ENCODE measurements around the gene OBP2B.
"Not testable (repeated sequence)": the region's sequence is repeated elsewhere in the genome, so short reads cannot be mapped to it uniquely, and the experiment has no call there.

OBP2B gene

DNA sequence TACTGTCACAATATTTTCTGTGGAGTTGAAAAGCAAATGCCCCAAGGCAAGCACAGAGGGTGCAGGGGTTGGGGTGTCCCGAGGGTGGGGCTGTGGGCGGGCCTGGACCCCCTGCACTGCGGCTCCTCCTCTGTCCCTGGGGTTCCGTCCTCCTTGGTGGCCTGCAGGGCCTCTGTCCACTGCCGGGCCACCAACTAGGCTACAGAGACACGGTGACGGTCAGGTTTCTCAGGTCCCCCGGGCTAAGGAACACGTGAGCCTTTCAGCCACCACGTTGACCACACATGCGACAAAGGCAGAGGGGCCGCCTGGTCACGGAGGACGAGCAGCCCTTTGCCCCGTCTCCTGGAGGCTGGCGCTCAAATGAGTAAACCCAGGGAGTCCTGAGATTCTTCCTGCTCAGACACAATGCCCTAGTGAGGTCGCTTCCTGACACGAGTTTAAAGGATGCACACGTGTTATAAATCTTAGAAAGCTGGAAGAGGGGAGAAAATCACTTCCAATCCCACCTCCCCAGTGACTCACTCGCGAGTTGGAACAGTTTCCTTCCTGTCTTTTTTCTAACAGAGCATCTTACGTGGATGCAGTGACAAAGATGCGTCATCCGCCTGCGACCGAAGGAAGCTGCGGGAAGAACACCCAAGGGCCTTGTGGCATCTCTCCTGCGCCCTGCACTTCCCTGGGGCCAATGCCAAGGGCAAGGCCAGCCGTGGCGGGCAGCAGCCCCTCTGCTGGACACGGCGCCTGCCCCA is 24.8 kb upstream of the OBP2B start:
- no peak for DNase-seq
- no peaks in the 10 kb centered on the region for H3K27me3 ChIP-seq (replicated peaks in 2 of 5; ENCODE audit: control insufficient read depth in 4 of 5, insufficient read depth in 5 of 5, low read length in 4 of 5)
- CTCF ChIA-PET = interaction anchor here (0.9 kb wide), 1 partner anchor 13 kb away, joined by 3 read pairs; no protein-coding TSS in a partner anchor
- WGBS (ENCODE audit: insufficient coverage) = 90% methylated on average over 20 of the region's 32 CpGs
- no peak overlapping the region for H3K4me3 ChIP-seq (ENCODE audit: control insufficient read depth in 1 of 7, extremely low read depth in 1 of 7, insufficient read depth in 4 of 7, low read depth in 2 of 7, low read length in 6 of 7)
- H3K9me3 ChIP-seq (ENCODE audit: control extremely low read depth in 1 of 5, control insufficient read depth in 4 of 5, insufficient read depth in 2 of 5, low read depth in 1 of 5, low read length in 4 of 5) = no peaks in the 10 kb centered on the region
- H3K27ac ChIP-seq (ENCODE audit: insufficient read depth in 1 of 2, low read depth in 1 of 2, low read length in 2 of 2, poor library complexity in 1 of 2, severe bottlenecking in 2 of 2) = no peak overlapping the region
- POLR2A ChIA-PET = no interaction called here
- peaks cover 0 to 14% (median 8%) of the 10 kb centered on the region in 4 experiments for H3K4me1 ChIP-seq (ENCODE audit: control extremely low read depth in 1 of 4, control insufficient read depth in 4 of 4, insufficient read depth in 4 of 4, low read length in 3 of 4)
- H3K36me3 ChIP-seq (ENCODE audit: control insufficient read depth in 4 of 4, insufficient read depth in 4 of 4, low read length in 3 of 4) = no peaks in the 10 kb centered on the region

DNA sequence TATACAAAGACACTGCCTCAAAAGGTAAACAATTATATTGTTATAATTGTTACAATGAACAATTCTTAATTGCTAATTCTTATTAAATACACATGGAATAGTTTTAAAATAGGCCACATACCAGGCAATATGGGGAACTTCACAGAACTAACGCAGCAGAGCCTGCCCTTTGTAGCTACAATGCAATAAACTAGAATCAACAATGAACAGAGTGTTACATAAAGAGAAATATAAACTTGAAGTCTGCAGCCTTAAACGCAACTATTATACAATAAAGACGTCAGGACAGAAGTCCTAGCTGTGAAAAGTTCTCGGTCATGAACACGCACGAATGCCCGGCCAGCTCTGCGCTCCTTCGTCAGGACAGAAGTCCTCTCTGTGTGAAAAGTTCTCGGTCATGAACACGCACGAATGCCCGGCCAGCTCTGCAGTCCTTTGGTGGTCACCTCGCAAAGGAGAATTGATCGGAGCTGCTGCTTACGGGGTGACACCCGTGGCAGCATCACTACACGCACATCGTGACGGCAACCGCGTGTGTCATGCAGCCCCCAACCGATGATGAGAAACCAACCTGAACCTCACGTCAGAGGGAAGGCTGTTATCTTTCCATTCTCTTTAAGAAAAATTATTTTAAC is 23.0 kb upstream of the OBP2B start:
- WGBS (ENCODE audit: insufficient coverage) = 97% methylated on average over 22 of the region's 24 CpGs
- H3K27me3 ChIP-seq (replicated peaks in 2 of 5; ENCODE audit: control insufficient read depth in 4 of 5, insufficient read depth in 5 of 5, low read length in 4 of 5); POLR2A ChIA-PET; H3K36me3 ChIP-seq (ENCODE audit: control insufficient read depth in 4 of 4, insufficient read depth in 4 of 4, low read length in 3 of 4); DNase-seq; H3K27ac ChIP-seq (ENCODE audit: insufficient read depth in 1 of 2, low read depth in 1 of 2, low read length in 2 of 2, poor library complexity in 1 of 2, severe bottlenecking in 2 of 2); H3K4me3 ChIP-seq (ENCODE audit: control insufficient read depth in 1 of 7, extremely low read depth in 1 of 7, insufficient read depth in 4 of 7, low read depth in 2 of 7, low read length in 6 of 7); H3K4me1 ChIP-seq (ENCODE audit: control extremely low read depth in 1 of 4, control insufficient read depth in 4 of 4, insufficient read depth in 4 of 4, low read length in 3 of 4); H3K9me3 ChIP-seq (ENCODE audit: control extremely low read depth in 1 of 5, control insufficient read depth in 4 of 5, insufficient read depth in 2 of 5, low read depth in 1 of 5, low read length in 4 of 5): not testable (repeated sequence)
- CTCF ChIA-PET = interaction anchor here (0.8 kb wide), 1 partner anchor 1357 kb away, joined by 3 read pairs; no protein-coding TSS in a partner anchor

DNA sequence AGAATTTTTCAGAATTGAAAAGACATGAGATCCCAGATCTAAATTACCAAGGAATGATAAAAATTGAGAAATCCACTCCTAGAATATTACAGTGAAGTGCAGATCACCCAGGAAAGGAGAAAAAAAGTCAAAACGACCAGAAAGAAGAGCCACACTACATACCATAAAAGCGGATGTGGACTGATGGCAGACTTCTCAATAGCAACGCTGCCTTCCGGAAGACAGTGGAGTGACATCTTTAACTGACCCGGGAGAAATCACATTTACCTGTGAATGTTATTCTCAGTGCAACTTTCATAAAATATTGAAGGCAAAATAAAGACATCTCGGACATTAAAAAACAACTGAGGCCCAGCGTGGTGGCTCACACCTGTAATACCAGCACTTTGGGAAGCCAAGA is 21.5 kb upstream of the OBP2B start:
- DNase-seq; H3K4me3 ChIP-seq (ENCODE audit: control insufficient read depth in 1 of 7, extremely low read depth in 1 of 7, insufficient read depth in 4 of 7, low read depth in 2 of 7, low read length in 6 of 7); H3K36me3 ChIP-seq (ENCODE audit: control insufficient read depth in 4 of 4, insufficient read depth in 4 of 4, low read length in 3 of 4); H3K27me3 ChIP-seq (replicated peaks in 2 of 5; ENCODE audit: control insufficient read depth in 4 of 5, insufficient read depth in 5 of 5, low read length in 4 of 5); H3K9me3 ChIP-seq (ENCODE audit: control extremely low read depth in 1 of 5, control insufficient read depth in 4 of 5, insufficient read depth in 2 of 5, low read depth in 1 of 5, low read length in 4 of 5); H3K27ac ChIP-seq (ENCODE audit: insufficient read depth in 1 of 2, low read depth in 1 of 2, low read length in 2 of 2, poor library complexity in 1 of 2, severe bottlenecking in 2 of 2); CTCF ChIA-PET; POLR2A ChIA-PET; H3K4me1 ChIP-seq (ENCODE audit: control extremely low read depth in 1 of 4, control insufficient read depth in 4 of 4, insufficient read depth in 4 of 4, low read length in 3 of 4): not testable (repeated sequence)
- WGBS (ENCODE audit: insufficient coverage) = 95% methylated on average over 4 of the region's 7 CpGs

DNA sequence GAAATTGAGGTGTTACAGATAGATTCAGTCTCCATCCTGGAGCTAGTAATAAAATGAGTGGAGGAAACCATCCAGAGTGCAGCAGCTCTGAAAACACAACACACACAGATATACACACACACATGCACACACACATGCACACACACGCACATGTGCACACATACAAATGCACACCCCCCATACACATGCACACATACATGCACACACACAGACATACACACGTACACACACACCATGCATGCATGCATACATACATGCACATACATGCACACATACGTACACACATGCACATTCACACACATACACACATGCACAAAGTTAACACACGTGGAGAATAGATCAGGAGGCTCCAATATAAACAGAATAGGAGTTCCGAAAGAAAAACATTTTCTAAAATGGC is 21.0 kb upstream of the OBP2B start:
- ChIA-PET CTCF (no interaction called here), POLR2A (interaction anchor here (0.6 to 0.7 kb wide), 2 partner anchors 42 to 419 kb away, joined by 3 read pairs; no protein-coding TSS in a partner anchor)
- 100% methylated on average over 3 of the region's 5 CpGs for WGBS (ENCODE audit: insufficient coverage)

DNA sequence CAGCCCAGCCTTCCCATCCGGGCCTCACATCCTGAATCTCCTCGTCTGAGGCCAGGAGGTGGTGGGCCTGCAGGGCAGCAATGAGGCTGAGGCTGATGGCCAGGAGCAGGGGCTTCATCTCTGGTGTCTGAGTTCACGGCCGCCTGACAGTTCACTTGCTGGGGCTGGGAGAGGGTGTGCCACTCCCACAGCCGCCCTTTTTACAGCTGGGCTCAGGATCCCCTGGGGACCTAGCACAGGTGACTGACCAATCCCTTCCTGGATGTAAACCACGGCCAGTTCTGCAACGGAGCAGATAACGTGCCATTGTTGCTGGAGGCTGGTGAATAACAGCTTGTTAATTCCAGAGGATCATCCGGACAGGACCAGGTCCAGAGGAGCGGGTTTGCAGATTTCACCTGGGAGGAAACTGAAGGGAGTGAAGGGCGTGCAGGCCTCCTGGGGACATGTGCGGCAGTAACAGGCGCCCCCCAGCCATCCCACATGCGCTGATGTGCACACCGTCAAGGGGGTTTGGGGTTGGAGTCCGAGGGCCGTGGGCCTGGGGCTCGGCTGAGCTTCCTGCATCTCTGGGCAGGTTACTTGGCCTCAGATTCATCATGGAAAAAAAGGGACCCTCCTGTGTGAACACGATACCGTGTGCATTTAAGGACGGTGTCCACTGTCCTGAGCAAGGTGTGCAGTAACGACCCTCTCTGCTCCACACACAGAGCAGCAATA is 19.6 kb upstream of the OBP2B start:
- H3K27ac ChIP-seq (ENCODE audit: insufficient read depth in 1 of 2, low read depth in 1 of 2, low read length in 2 of 2, poor library complexity in 1 of 2, severe bottlenecking in 2 of 2); DNase-seq; H3K4me1 ChIP-seq (ENCODE audit: control extremely low read depth in 1 of 4, control insufficient read depth in 4 of 4, insufficient read depth in 4 of 4, low read length in 3 of 4); H3K36me3 ChIP-seq (ENCODE audit: control insufficient read depth in 4 of 4, insufficient read depth in 4 of 4, low read length in 3 of 4); H3K4me3 ChIP-seq (ENCODE audit: control insufficient read depth in 1 of 7, extremely low read depth in 1 of 7, insufficient read depth in 4 of 7, low read depth in 2 of 7, low read length in 6 of 7); H3K9me3 ChIP-seq (ENCODE audit: control extremely low read depth in 1 of 5, control insufficient read depth in 4 of 5, insufficient read depth in 2 of 5, low read depth in 1 of 5, low read length in 4 of 5); H3K27me3 ChIP-seq (replicated peaks in 2 of 5; ENCODE audit: control insufficient read depth in 4 of 5, insufficient read depth in 5 of 5, low read length in 4 of 5); POLR2A ChIA-PET: not testable (repeated sequence)
- WGBS (ENCODE audit: insufficient coverage) = 97% methylated on average over 5 of the region's 22 CpGs
- CTCF ChIA-PET = interaction anchor here (1.5 kb wide), 1 partner anchor 101 kb away, joined by 3 read pairs; no protein-coding TSS in a partner anchor

More for the DNA sequence above, 21.0 kb upstream of the OBP2B start:
- no peak overlapping the region for H3K27ac ChIP-seq (ENCODE audit: insufficient read depth in 1 of 2, low read depth in 1 of 2, low read length in 2 of 2, poor library complexity in 1 of 2, severe bottlenecking in 2 of 2)
- no peaks in the 10 kb centered on the region for H3K27me3 ChIP-seq (replicated peaks in 2 of 5; ENCODE audit: control insufficient read depth in 4 of 5, insufficient read depth in 5 of 5, low read length in 4 of 5)
- H3K4me1 ChIP-seq (ENCODE audit: control extremely low read depth in 1 of 4, control insufficient read depth in 4 of 4, insufficient read depth in 4 of 4, low read length in 3 of 4) = peaks cover 0 to 3% (median 0%) of the 10 kb centered on the region in 4 experiments
- H3K4me3 ChIP-seq (ENCODE audit: control insufficient read depth in 1 of 7, extremely low read depth in 1 of 7, insufficient read depth in 4 of 7, low read depth in 2 of 7, low read length in 6 of 7) = no peak overlapping the region
- no peaks in the 10 kb centered on the region for H3K9me3 ChIP-seq (ENCODE audit: control extremely low read depth in 1 of 5, control insufficient read depth in 4 of 5, insufficient read depth in 2 of 5, low read depth in 1 of 5, low read length in 4 of 5)
- DNase-seq = no peak
- H3K36me3 ChIP-seq (ENCODE audit: control insufficient read depth in 4 of 4, insufficient read depth in 4 of 4, low read length in 3 of 4) = no peaks in the 10 kb centered on the region

DNA sequence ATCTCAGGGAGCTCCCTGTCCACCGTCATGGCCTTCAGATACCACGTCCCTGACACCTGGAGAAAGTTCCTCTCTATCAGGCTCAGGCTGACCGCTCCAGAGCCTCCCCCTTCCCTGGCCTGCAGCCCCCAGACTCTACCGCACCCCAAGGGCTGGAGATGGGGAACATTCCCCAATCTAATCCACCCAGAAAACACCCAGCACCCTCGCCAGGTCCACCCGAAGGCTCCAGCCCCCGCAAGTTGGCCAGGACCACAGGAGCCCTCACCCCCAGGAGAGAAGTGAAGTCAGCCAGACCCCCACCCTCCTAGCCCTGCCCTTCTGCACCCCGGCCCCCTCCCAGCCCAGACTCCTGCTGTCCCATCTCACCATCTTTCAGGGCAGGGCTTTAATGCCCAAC is 18.9 kb upstream of the OBP2B start:
- H3K9me3 ChIP-seq (ENCODE audit: control extremely low read depth in 1 of 5, control insufficient read depth in 4 of 5, insufficient read depth in 2 of 5, low read depth in 1 of 5, low read length in 4 of 5); H3K4me1 ChIP-seq (ENCODE audit: control extremely low read depth in 1 of 4, control insufficient read depth in 4 of 4, insufficient read depth in 4 of 4, low read length in 3 of 4); H3K4me3 ChIP-seq (ENCODE audit: control insufficient read depth in 1 of 7, extremely low read depth in 1 of 7, insufficient read depth in 4 of 7, low read depth in 2 of 7, low read length in 6 of 7); H3K27me3 ChIP-seq (replicated peaks in 2 of 5; ENCODE audit: control insufficient read depth in 4 of 5, insufficient read depth in 5 of 5, low read length in 4 of 5); DNase-seq; H3K36me3 ChIP-seq (ENCODE audit: control insufficient read depth in 4 of 4, insufficient read depth in 4 of 4, low read length in 3 of 4); H3K27ac ChIP-seq (ENCODE audit: insufficient read depth in 1 of 2, low read depth in 1 of 2, low read length in 2 of 2, poor library complexity in 1 of 2, severe bottlenecking in 2 of 2); POLR2A ChIA-PET: not testable (repeated sequence)
- CTCF ChIA-PET = interaction anchor here (1.5 kb wide), 1 partner anchor 101 kb away, joined by 3 read pairs; no protein-coding TSS in a partner anchor
- 100% methylated on average over 3 of the region's 8 CpGs for WGBS (ENCODE audit: insufficient coverage)
